WTC11 (cell line): ENCODE measurements around the gene ZBTB16.

Source experiments
- KAT7 ChIP-seq: sonication (generic); formaldehyde crosslinking; IDR thresholded peaks from 2 replicates; pipeline ENCODE4 v1.8.1; 2023; ENCODE audit warnings: missing genetic modification reagents, mild to moderate bottlenecking, borderline replicate concordance
- MAX ChIP-seq: sonication (generic); formaldehyde crosslinking; IDR thresholded peaks from 2 replicates; pipeline ENCODE4 v1.8.0; 2022; ENCODE audit warnings: mild to moderate bottlenecking, missing genetic modification reagents
- TEAD1 ChIP-seq: sonication (generic); formaldehyde crosslinking; IDR thresholded peaks from 2 replicates; pipeline ENCODE4 v1.8.0; 2022; ENCODE audit warnings: mild to moderate bottlenecking, missing genetic modification reagents
- ZBTB21 ChIP-seq: sonication (generic); formaldehyde crosslinking; IDR thresholded peaks from 2 replicates; pipeline ENCODE4 v1.8.1; 2023; ENCODE audit warnings: mild to moderate bottlenecking, missing genetic modification reagents, borderline replicate concordance
- ZNF317 ChIP-seq: sonication (generic); formaldehyde crosslinking; IDR thresholded peaks from 2 replicates; pipeline ENCODE4 v1.8.1; 2023; ENCODE audit warnings: low read depth, mild to moderate bottlenecking, moderate library complexity, missing genetic modification reagents, borderline replicate concordance
- TF ChIP-seq, protein P1 (sequence below): fragments of 200-600 bp; IDR thresholded peaks from 2 replicates; pipeline ENCODE4 v1.8.0; 2022; ENCODE audit warnings: antibody characterized with exemption

DNA sequence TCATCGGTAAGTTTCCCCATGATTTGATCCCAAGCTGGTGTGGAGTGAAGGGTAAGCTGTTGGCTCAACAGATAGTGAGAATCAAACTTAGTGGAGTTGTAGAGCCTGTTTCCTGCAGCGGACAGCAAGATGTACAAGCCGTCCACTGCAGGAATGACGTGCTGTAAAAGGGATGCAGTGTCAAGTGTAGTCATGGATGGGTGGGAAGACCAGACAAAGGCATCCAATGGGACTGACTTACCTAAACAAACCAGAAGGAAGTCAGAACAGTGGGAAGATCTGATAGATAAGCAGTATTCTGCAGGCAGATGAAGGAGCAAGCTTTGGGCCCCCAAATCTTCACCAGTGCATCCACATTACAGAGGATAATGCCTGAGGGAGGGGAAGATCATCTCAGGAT is 8.8 kb downstream of the ZBTB16 start:
- TF ChIP-seq, protein P1, sequence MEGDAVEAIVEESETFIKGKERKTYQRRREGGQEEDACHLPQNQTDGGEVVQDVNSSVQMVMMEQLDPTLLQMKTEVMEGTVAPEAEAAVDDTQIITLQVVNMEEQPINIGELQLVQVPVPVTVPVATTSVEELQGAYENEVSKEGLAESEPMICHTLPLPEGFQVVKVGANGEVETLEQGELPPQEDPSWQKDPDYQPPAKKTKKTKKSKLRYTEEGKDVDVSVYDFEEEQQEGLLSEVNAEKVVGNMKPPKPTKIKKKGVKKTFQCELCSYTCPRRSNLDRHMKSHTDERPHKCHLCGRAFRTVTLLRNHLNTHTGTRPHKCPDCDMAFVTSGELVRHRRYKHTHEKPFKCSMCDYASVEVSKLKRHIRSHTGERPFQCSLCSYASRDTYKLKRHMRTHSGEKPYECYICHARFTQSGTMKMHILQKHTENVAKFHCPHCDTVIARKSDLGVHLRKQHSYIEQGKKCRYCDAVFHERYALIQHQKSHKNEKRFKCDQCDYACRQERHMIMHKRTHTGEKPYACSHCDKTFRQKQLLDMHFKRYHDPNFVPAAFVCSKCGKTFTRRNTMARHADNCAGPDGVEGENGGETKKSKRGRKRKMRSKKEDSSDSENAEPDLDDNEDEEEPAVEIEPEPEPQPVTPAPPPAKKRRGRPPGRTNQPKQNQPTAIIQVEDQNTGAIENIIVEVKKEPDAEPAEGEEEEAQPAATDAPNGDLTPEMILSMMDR, result no peak
- TF ChIP-seq ZNF317 (CRISPR knock-in tag) (no peak), KAT7 (no peak), ZBTB21 (CRISPR knock-in tag) (no peak), MAX (CRISPR knock-in tag) (no peak), TEAD1 (no peak)
